Suppressor macrophage treated with lipopolysaccharide for 1 hour (primary cell): ENCODE results near the gene MAP3K21.

Source experiments
- DNase-seq, 3 donors: peaks; one replicate each; pipeline ENCODE4 v3.0.0-alpha.2; 2020 to 2022

The MAP3K21 gene

GRCh38 chr1:233360525-233361102 lies 33.1 kb downstream of the MAP3K21 start:
- no peak for DNase-seq

- no peak for DNase-seq
Observed at GRCh38 chr1:233361876-233362275, 34.4 kb downstream of the MAP3K21 start.

DNA sequence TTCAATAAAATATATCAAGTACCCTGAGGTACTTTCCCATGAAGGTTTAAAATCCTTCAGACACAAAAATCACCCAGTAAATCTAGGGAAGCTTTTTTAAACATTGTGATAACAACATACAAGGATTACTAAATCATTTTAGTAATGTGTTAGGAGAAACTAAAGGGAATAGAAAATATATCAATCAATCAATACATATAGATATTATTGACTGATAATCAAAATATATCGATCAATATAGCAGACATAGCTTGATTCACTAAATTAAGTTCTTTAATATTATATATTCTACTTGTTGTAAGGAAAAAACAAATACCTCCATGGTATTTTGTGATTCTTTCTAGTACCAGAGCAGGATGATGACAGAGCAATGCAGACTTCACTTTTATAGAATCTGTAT lies 35.2 kb downstream of the MAP3K21 start:
- no peak for DNase-seq

- DNase-seq: no peak
Observed at GRCh38 chr1:233364026-233364425, 36.5 kb downstream of the MAP3K21 start.

GRCh38 chr1:233364695-233365539 lies 37.4 kb downstream of the MAP3K21 start:
- peak; percentile 13 to 56 (median 49) for DNase-seq

- no peak for DNase-seq
Observed at GRCh38 chr1:233366575-233366974, 39.1 kb downstream of the MAP3K21 start.

GRCh38 chr1:233367057-233367803 lies 39.7 kb downstream of the MAP3K21 start:
- DNase-seq: no peak

DNA sequence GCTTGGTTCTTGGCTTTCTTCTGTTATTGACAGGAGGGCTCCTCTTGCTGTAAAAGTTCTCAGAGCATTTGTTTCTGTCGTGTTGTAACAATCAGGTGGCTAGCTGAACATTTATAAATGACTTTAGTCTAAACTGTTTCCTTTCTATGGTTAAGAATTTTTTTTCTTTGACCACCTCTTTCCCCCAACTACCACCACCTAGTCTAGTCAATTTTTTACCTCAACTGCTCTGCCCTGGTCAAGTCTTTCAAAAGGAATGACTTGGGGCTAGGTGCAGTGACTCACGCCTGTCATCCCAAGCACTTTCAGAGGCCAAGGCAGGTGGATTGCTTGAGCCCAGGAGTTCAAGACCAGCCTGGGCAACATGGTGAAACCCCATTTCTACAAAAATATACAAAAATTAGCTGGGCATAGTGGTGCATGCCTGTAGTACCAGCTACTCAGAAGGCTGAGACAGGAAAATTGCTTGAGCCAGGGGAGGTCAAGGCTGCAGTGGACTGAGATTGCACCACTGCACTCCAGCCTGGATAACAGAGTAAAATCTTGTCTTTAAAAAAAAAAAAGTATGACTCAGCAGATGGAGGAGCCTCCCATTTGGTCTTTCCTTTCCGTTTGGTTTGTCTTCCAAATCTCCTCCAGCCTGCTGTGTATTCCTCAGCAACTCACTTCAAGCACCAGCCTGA lies 40.7 kb downstream of the MAP3K21 start:
- DNase-seq: no peak

DNA sequence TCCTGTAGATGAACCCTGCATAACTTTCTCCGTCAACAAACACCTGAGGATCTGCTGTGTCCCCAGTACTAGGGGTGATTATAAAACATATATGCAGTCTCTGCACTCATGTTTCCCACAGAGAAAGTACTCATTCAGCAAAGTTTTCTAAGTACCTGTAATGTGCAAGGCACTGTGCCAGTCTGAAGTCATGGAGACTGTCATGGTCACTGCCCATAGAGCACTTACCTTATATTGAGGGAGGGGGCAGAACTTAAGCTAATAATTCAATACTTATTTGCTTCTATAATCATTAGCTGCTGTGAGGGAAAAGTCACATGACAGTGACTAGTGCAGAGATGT lies 41.2 kb downstream of the MAP3K21 start:
- DNase-seq: no peak

DNA sequence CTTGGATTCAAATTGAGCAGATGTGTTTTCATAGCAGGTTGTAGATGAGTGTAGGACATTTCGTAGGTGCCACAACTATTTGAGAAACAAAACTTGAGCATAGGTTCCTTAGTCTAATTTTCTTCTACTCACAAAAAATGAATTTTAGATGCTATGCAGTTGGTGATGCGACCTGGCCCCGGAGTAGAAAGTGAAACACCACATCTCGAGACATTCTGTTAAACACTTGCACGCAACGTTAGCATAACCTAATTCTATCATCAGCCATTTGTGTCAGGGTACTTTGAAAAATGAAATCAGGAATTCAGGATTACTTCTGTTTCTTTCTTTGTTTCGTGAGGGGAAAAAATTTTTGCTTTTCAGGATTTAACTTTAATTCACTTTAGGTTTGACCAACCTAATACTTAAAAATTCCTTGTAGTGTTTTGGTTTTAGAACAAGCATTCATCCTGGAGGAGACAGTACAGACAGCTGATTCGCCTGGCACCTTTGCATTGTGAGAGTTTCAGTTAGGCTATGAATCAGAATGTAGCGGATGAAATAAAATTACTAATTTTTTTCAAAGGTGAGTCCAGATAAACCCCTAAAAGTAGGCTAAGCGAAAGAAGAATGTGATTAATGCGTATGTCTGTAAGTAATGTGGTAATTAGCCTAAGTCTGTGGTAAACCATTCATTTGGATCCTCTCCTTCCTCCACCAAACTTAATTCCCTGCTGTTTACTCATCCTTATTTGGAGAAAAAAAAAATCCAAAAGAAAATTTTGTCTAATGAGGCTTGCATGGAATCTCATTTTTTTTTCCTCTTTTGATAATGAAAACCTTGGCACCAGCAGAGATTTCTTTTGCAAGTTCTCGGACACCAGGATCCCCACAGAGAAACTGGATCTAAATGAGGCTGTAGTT lies 44.9 kb downstream of the MAP3K21 start:
- no peak for DNase-seq

- no peak for DNase-seq
Observed at GRCh38 chr1:233373226-233373625, 45.7 kb downstream of the MAP3K21 start.

DNA sequence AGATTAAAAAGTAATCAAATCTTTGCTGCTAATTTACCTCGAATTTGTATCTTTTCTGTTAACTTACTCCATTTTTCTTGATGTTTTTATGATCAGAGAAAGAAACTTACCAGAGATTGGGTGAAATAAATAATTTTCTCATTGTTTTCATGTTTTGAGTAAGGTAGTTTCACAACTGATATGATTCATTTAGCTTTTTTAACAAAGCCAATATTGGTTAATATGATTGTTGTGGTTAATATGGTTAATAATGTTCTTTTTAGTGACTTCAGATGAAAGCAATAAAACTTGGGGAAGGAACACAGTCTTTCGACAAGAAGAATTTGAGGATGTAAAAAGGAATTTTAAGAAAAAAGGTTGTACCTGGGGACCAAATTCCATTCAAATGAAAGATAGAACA lies 48.1 kb downstream of the MAP3K21 start:
- no peak for DNase-seq

- DNase-seq: no peak
Observed at GRCh38 chr1:233376382-233377110, 49.0 kb downstream of the MAP3K21 start.

DNA sequence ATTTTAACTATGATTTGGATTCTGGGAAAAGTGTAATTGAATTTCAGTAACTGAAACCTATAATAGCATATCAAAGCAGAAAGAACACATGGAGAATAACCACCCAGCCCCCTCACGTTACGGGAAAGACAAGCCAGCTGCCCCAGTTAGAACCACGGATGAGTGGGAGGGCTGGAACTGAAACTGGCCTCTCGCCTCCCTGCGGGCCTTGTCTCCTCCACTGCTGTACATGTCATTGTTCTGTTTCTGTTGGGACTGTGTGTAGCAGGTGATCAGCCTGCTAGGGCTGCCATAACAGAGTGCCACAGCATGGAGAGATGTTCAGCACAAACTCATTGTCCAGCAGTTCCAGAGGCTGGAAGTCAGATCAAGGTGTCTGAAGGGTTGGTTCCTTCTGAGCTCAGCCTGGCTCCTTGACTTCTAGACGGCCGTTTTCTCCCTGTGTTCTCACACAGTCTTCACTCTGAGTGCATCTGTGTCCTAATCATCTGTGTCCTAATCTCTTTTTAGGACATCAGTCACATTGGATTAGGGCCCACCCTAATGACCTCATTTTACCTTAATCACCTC lies 52.4 kb downstream of the MAP3K21 start:
- no peak for DNase-seq

GRCh38 chr1:233381806-233382205 lies 54.3 kb downstream of the MAP3K21 start:
- DNase-seq: no peak

DNA sequence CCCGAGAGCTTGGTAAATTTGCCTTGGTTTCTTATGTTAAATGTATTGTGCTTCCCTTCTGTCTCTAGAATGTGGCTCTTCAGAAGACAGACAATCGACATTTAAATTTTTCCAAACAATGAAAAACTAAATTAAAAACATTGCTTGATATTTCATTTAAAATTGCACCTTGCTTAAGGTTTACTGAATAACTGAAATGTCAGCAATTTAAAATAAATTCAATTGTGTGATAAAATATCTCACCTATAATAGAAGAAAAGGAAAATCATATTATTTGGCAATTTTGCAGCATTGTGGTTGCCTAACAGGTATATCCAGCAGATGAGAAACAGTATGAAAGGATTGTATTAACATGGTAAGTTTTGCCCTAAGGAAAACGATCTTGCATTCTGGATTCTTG lies 56.5 kb downstream of the MAP3K21 start:
- DNase-seq: no peak

DNA sequence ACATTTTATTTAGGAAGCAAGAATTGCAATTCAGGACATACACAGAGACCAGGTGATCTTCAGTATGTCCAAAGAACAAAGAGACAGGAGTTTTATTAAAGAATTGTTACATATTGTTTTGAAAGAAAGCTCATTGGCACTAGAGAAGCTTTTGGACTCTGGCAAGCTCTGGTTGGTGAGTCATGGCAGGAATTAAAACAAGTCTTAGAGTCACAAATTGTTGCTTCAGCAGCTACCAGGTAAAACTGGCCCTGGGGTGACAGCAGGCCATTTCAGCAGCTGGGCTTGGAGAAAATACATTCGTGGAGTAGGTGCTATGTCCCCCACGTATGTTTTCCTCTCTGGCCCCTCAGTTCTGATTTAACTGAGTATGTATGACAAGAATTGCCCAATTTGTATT lies 58.8 kb downstream of the MAP3K21 start:
- no peak for DNase-seq

- DNase-seq: no peak
Observed at GRCh38 chr1:233387585-233387984, 60.1 kb downstream of the MAP3K21 start.

DNA sequence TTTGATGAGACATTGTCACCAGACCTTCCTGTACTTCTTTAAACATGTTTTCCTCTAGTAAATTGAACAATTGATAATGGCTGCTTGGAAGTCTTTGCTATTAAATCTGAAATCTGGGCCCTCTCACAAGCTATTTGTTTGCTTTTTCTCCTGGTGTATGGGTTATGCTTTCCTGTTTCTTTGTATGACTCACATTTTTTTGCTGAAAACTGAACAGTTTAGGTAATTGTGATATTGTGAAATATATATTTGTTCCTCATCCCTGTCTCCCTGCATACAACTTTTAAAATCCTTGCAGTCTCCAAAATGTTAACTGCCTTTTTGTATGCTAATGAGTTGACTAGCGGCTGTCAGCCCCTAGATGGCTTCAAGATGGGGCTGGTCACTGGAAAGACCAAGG lies 61.6 kb downstream of the MAP3K21 start:
- DNase-seq: peak in 2 of 3 donors; percentile 26 to 51

- DNase-seq: no peak
Observed at GRCh38 chr1:233389893-233390292, 62.4 kb downstream of the MAP3K21 start.
